Activated CD4-positive, alpha-beta T cell treated with anti-CD3 and anti-CD28 coated beads, Interleukin-2, amount 50 U/mL, for 1 hour (primary cell): Measurements from ENCODE around the gene GJB4.
"Not testable (repeated sequence)": the region's sequence is repeated elsewhere in the genome, so short reads cannot be mapped to it uniquely, and the experiment has no call there.

ENCODE experiments used
- DNase-seq: peaks from one replicate; pipeline ENCODE4 v3.0.0-alpha.2; 2020

Gene GJB4

GRCh38 chr1:34806396-34806795, 46.9 kb downstream of the GJB4 start:
- DNase-seq = no peak

GRCh38 chr1:34808051-34808810, 48.7 kb downstream of the GJB4 start:
- DNase-seq = no peak

- DNase-seq = not testable (repeated sequence)
These were observed 51.2 kb downstream of the GJB4 start for GRCh38 chr1:34810781-34811180.
